Measurements from ENCODE around the gene C2orf69. TPM values are rescaled to one million over a fixed set of nuclear protein-coding genes. Genes with fewer than 3 reads are reported as not detected.
A peak's percentile ranks its signal among the peaks of the same experiment; 100 is the strongest.

The C2orf69 gene
- total and polyA plus RNA-seq, 4 donors: 4.5 to 11.1 (median 6.8) TPM

GRCh38 chr2:199926806-199927205, 15.7 kb downstream of the C2orf69 start:
- H3K36me3 ChIP-seq (ENCODE audit: control insufficient read depth in 4 of 4, insufficient read depth in 4 of 4, low read length in 4 of 4): peaks cover 1 to 11% (median 7%) of the 10 kb centered on the region in 4 donors
- ATAC-seq (ENCODE audit: insufficient read depth, low FRiP score): no peak
- H3K9ac ChIP-seq (ENCODE audit: insufficient read depth in 1 of 2, low read length in 2 of 2): no peak overlapping the region
- no peaks in the 10 kb centered on the region for H3K9me3 ChIP-seq (ENCODE audit: control insufficient read depth in 4 of 4, insufficient read depth in 3 of 4, low read length in 3 of 4)
- WGBS, 2 donors: 76 to 81% methylated on average over 1 of the region's 1 CpG
- H3K27me3 ChIP-seq (ENCODE audit: control insufficient read depth in 3 of 3, insufficient read depth in 3 of 3, low read length in 2 of 3): no peaks in the 10 kb centered on the region
- peak in 2 of 3 donors; percentile 24 to 63 for DNase-seq
- no peak overlapping the region for H3K27ac ChIP-seq (ENCODE audit: low read depth in 1 of 2, low read length in 1 of 2)
- no peak for TF ChIP-seq CTCF (IDR thresholded peaks at IDR 0.05; ENCODE audit: control extremely low read depth, extremely low read depth)
- H3K4me3 ChIP-seq: no peak overlapping the region
- peaks cover 0 to 8% (median 0%) of the 10 kb centered on the region in 5 donors for H3K4me1 ChIP-seq (ENCODE audit: control insufficient read depth in 5 of 5, insufficient read depth in 5 of 5, low read length in 5 of 5)

- 46 to 83% methylated on average over 2 of the region's 2 CpGs for WGBS, 2 donors
- no peak for DNase-seq
- Histone ChIP-seq H3K9me3 (ENCODE audit: control insufficient read depth in 4 of 4, insufficient read depth in 3 of 4, low read length in 3 of 4) (no peaks in the 10 kb centered on the region), H3K9ac (ENCODE audit: insufficient read depth in 1 of 2, low read length in 2 of 2) (no peak overlapping the region), H3K27me3 (ENCODE audit: control insufficient read depth in 3 of 3, insufficient read depth in 3 of 3, low read length in 2 of 3) (no peaks in the 10 kb centered on the region), H3K4me3 (no peak overlapping the region), H3K27ac (ENCODE audit: low read depth in 1 of 2, low read length in 1 of 2) (no peak overlapping the region), H3K36me3 (ENCODE audit: control insufficient read depth in 4 of 4, insufficient read depth in 4 of 4, low read length in 4 of 4) (peaks cover 4 to 19% (median 17%) of the 10 kb centered on the region in 4 donors), H3K4me1 (ENCODE audit: control insufficient read depth in 5 of 5, insufficient read depth in 5 of 5, low read length in 5 of 5) (peaks cover 0 to 8% (median 0%) of the 10 kb centered on the region in 5 donors)
- no peak for TF ChIP-seq CTCF (IDR thresholded peaks at IDR 0.05; ENCODE audit: control extremely low read depth, extremely low read depth)
- no peak for ATAC-seq (ENCODE audit: insufficient read depth, low FRiP score)
Measured at GRCh38 chr2:199928226-199928625, 17.1 kb downstream of the C2orf69 start.

- Histone ChIP-seq H3K27me3 (ENCODE audit: control insufficient read depth in 3 of 3, insufficient read depth in 3 of 3, low read length in 2 of 3) (no peaks in the 10 kb centered on the region), H3K27ac (ENCODE audit: low read depth in 1 of 2, low read length in 1 of 2) (no peak overlapping the region), H3K4me1 (ENCODE audit: control insufficient read depth in 5 of 5, insufficient read depth in 5 of 5, low read length in 5 of 5) (peaks cover 0 to 8% (median 0%) of the 10 kb centered on the region in 5 donors), H3K9ac (ENCODE audit: insufficient read depth in 1 of 2, low read length in 2 of 2) (no peak overlapping the region), H3K4me3 (no peak overlapping the region), H3K9me3 (ENCODE audit: control insufficient read depth in 4 of 4, insufficient read depth in 3 of 4, low read length in 3 of 4) (no peaks in the 10 kb centered on the region), H3K36me3 (ENCODE audit: control insufficient read depth in 4 of 4, insufficient read depth in 4 of 4, low read length in 4 of 4) (peaks cover 4 to 19% (median 17%) of the 10 kb centered on the region in 4 donors)
- ATAC-seq (ENCODE audit: insufficient read depth, low FRiP score): no peak
- TF ChIP-seq CTCF (IDR thresholded peaks at IDR 0.05; ENCODE audit: control extremely low read depth, extremely low read depth): no peak
- no peak for DNase-seq
Measured at GRCh38 chr2:199928626-199929025, 17.5 kb downstream of the C2orf69 start.

GRCh38 chr2:199929262-199929661, 18.2 kb downstream of the C2orf69 start:
- no peak overlapping the region for H3K9ac ChIP-seq (ENCODE audit: insufficient read depth in 1 of 2, low read length in 2 of 2)
- DNase-seq: no peak
- no peak overlapping the region for H3K4me3 ChIP-seq
- no peak for TF ChIP-seq CTCF (IDR thresholded peaks at IDR 0.05; ENCODE audit: control extremely low read depth, extremely low read depth)
- H3K27ac ChIP-seq (ENCODE audit: low read depth in 1 of 2, low read length in 1 of 2): no peak overlapping the region
- WGBS, 2 donors: 86 to 96% methylated on average over 2 of the region's 2 CpGs
- no peaks in the 10 kb centered on the region for H3K9me3 ChIP-seq (ENCODE audit: control insufficient read depth in 4 of 4, insufficient read depth in 3 of 4, low read length in 3 of 4)
- ATAC-seq (ENCODE audit: insufficient read depth, low FRiP score): no peak
- H3K4me1 ChIP-seq (ENCODE audit: control insufficient read depth in 5 of 5, insufficient read depth in 5 of 5, low read length in 5 of 5): peaks cover 0 to 8% (median 0%) of the 10 kb centered on the region in 5 donors
- peaks cover 4 to 19% (median 17%) of the 10 kb centered on the region in 4 donors for H3K36me3 ChIP-seq (ENCODE audit: control insufficient read depth in 4 of 4, insufficient read depth in 4 of 4, low read length in 4 of 4)
- H3K27me3 ChIP-seq (ENCODE audit: control insufficient read depth in 3 of 3, insufficient read depth in 3 of 3, low read length in 2 of 3): no peaks in the 10 kb centered on the region
